ENCODE measurements around the gene NETO1.

DNA sequence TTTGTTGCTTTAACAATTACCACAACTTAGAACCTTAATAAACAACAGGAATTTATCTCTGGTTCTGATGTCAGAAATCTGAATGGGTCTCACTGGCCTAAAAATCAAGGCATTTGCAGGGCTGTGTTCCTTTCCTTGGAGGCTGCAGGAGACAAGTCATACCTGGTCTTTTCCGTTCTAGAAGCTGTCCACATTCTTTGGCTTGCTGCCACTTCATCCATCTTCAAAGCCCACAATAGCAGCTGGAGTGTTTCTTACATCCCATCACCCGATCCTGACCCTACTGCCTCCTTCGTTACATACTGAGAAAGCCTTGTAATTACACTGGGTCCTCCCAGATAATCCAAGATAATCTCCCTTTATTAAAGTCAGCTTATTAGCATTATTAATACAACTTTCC, 18.1 kb downstream of the NETO1 start:
- TF ChIP-seq, protein P1, sequence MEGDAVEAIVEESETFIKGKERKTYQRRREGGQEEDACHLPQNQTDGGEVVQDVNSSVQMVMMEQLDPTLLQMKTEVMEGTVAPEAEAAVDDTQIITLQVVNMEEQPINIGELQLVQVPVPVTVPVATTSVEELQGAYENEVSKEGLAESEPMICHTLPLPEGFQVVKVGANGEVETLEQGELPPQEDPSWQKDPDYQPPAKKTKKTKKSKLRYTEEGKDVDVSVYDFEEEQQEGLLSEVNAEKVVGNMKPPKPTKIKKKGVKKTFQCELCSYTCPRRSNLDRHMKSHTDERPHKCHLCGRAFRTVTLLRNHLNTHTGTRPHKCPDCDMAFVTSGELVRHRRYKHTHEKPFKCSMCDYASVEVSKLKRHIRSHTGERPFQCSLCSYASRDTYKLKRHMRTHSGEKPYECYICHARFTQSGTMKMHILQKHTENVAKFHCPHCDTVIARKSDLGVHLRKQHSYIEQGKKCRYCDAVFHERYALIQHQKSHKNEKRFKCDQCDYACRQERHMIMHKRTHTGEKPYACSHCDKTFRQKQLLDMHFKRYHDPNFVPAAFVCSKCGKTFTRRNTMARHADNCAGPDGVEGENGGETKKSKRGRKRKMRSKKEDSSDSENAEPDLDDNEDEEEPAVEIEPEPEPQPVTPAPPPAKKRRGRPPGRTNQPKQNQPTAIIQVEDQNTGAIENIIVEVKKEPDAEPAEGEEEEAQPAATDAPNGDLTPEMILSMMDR (IDR thresholded peaks at IDR 0.05), result no peak
- TF ChIP-seq RFX5 (IDR thresholded peaks at IDR 0.05; ENCODE audit: low read length) (no peak), EZH2phosphoT487 (IDR thresholded peaks at IDR 0.05; ENCODE audit: borderline replicate concordance, low read depth) (no peak), EP300 (IDR thresholded peaks at IDR 0.05; ENCODE audit: borderline replicate concordance in 1 of 2, low read depth in 1 of 2, low read length in 1 of 2) (no peak)
- TF ChIP-seq, protein P2, sequence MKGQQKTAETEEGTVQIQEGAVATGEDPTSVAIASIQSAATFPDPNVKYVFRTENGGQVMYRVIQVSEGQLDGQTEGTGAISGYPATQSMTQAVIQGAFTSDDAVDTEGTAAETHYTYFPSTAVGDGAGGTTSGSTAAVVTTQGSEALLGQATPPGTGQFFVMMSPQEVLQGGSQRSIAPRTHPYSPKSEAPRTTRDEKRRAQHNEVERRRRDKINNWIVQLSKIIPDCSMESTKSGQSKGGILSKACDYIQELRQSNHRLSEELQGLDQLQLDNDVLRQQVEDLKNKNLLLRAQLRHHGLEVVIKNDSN (IDR thresholded peaks at IDR 0.05; ENCODE audit: borderline replicate concordance, low read depth), result no peak
